ENCODE results near the gene NOC2L. TPM values are rescaled to one million over a fixed set of nuclear protein-coding genes. Genes with fewer than 3 reads are reported as not detected.
"Not testable (repeated sequence)": the region's sequence is repeated elsewhere in the genome, so short reads cannot be mapped to it uniquely, and the experiment has no call there.

NOC2L gene
- total RNA-seq, 2 donors from 2014 or later = 72.7 to 90.0 TPM

- H3K4me3 Mint-ChIP-seq = peak overlapping the region in 1 of 2 donors; percentile 62
- H3K4me1 Mint-ChIP-seq (ENCODE audit: low read depth) = peaks cover 14% of the 10 kb centered on the region
- H3K36me3 Mint-ChIP-seq (ENCODE audit: insufficient read depth in 2 of 2) = peaks cover 3 to 6% of the 10 kb centered on the region in 2 donors
- ATAC-seq (replicated peaks in 1 of 2) (no peak), DNase-seq (no peak)
- H3K27me3 Mint-ChIP-seq (ENCODE audit: low read depth) = peaks cover 52% of the 10 kb centered on the region
- peaks cover 3 to 7% of the 10 kb centered on the region in 2 donors for H3K9me3 Mint-ChIP-seq
- H3K27ac Mint-ChIP-seq = no peak overlapping the region
These were observed 56.3 kb downstream of the NOC2L start for GRCh38 chr1:902802-903201.

GRCh38 chr1:901108-901859 lies 57.8 kb downstream of the NOC2L start:
- no peak for DNase-seq
- Mint-ChIP-seq H3K36me3 (ENCODE audit: insufficient read depth in 2 of 2) (peaks cover 3 to 13% of the 10 kb centered on the region in 2 donors), H3K27me3 (ENCODE audit: low read depth) (peaks cover 51% of the 10 kb centered on the region), H3K4me1 (ENCODE audit: low read depth) (peaks cover 14% of the 10 kb centered on the region), H3K9me3 (peaks cover 5 to 7% of the 10 kb centered on the region in 2 donors), H3K27ac (no peak overlapping the region), H3K4me3 (no peak overlapping the region)
- no peak for ATAC-seq (replicated peaks in 1 of 2)

- Mint-ChIP-seq H3K9me3 (peaks cover 5 to 7% of the 10 kb centered on the region in 2 donors), H3K27me3 (ENCODE audit: low read depth) (peaks cover 49% of the 10 kb centered on the region), H3K4me1 (ENCODE audit: low read depth) (peaks cover 9% of the 10 kb centered on the region), H3K27ac (no peak overlapping the region), H3K36me3 (ENCODE audit: insufficient read depth in 2 of 2) (peaks cover 3 to 13% of the 10 kb centered on the region in 2 donors), H3K4me3 (no peak overlapping the region)
- ATAC-seq (replicated peaks in 1 of 2) (no peak), DNase-seq (no peak)
These were observed 59.3 kb downstream of the NOC2L start for GRCh38 chr1:899636-900317.

GRCh38 chr1:897951-898350 lies 61.1 kb downstream of the NOC2L start:
- not testable (repeated sequence) for DNase-seq; H3K4me1 Mint-ChIP-seq (ENCODE audit: low read depth); H3K27ac Mint-ChIP-seq; ATAC-seq (replicated peaks in 1 of 2); H3K9me3 Mint-ChIP-seq; H3K4me3 Mint-ChIP-seq
- H3K27me3 Mint-ChIP-seq (ENCODE audit: low read depth) = peaks cover 55% of the 10 kb centered on the region
- peaks cover 3 to 13% of the 10 kb centered on the region in 2 donors for H3K36me3 Mint-ChIP-seq (ENCODE audit: insufficient read depth in 2 of 2)

GRCh38 chr1:897226-897625 lies 61.8 kb downstream of the NOC2L start:
- ATAC-seq (replicated peaks in 1 of 2) = no peak
- H3K27me3 Mint-ChIP-seq (ENCODE audit: low read depth) = peaks cover 57% of the 10 kb centered on the region

More at GRCh38 chr1:897226-897625, 61.8 kb downstream of the NOC2L start:
- DNase-seq = no peak
- Mint-ChIP-seq H3K4me3 (no peak overlapping the region), H3K4me1 (ENCODE audit: low read depth) (peaks cover 9% of the 10 kb centered on the region), H3K27ac (no peak overlapping the region), H3K9me3 (peaks cover 5 to 7% of the 10 kb centered on the region in 2 donors), H3K36me3 (ENCODE audit: insufficient read depth in 2 of 2) (peaks cover 3 to 13% of the 10 kb centered on the region in 2 donors)

Other genes starting within 250 kb of the NOC2L start
- under 1 TPM; 0.12 to 0.17 TPM for gene SAMD11, start 35.3 kb downstream of the NOC2L start, total RNA-seq
- 10 to 100 TPM; 12.7 to 22.8 TPM for gene KLHL17, start 1.3 kb upstream of the NOC2L start, total RNA-seq
- gene PLEKHN1, start 7.2 kb upstream of the NOC2L start, total RNA-seq = 1 to 10 TPM; 1.9 to 2.3 TPM
- gene PERM1, start 22.8 kb upstream of the NOC2L start, total RNA-seq = not detected
- gene HES4, start 40.8 kb upstream of the NOC2L start, total RNA-seq = 1 to 10 TPM; 7.8 to 9.9 TPM
- gene ISG15, start 54.2 kb upstream of the NOC2L start, total RNA-seq = 100 to 1,000 TPM in 1 of 2 donors, 10 to 100 TPM in 1; 81.0 to 197 TPM
- 100 to 1,000 TPM in 1 of 2 donors, 10 to 100 TPM in 1; 69.0 to 112 TPM for gene AGRN, start 60.9 kb upstream of the NOC2L start, total RNA-seq
- under 1 TPM in 1 of 2 donors, not detected in 1; 0.12 TPM for gene RNF223, start 115.0 kb upstream of the NOC2L start, total RNA-seq
- gene C1orf159, start 156.8 kb upstream of the NOC2L start, total RNA-seq = 10 to 100 TPM; 18.0 to 18.6 TPM
- under 1 TPM in 1 of 2 donors, not detected in 1; 0.36 TPM for gene TTLL10, start 214.6 kb upstream of the NOC2L start, total RNA-seq
- gene TNFRSF18, start 247.3 kb upstream of the NOC2L start, total RNA-seq = 100 to 1,000 TPM; 245 to 324 TPM